ENCODE measurements around the gene SEZ6.

- TF ChIP-seq CTCF (IDR thresholded peaks at IDR 0.05), result no peak
- no peak for TF ChIP-seq EZH2phosphoT487 (IDR thresholded peaks at IDR 0.05)
- TF ChIP-seq EZH2 (IDR thresholded peaks at IDR 0.05), result no peak
These were observed 54.9 kb downstream of the SEZ6 start for GRCh38 chr17:28950752-28951427.

All from neural progenitor cell (in vitro differentiated cells).